T-helper 22 cell (primary cell): ENCODE results near the gene GNAI2.

Experiments
- DNase-seq: peaks from one replicate; pipeline ENCODE4 v3.0.0-alpha.2; 2020; ENCODE audit warnings: low read depth

The GNAI2 gene

GRCh38 chr3:50297896-50298725 lies 62.1 kb downstream of the GNAI2 start:
- DNase-seq: no peak

- DNase-seq: peak; percentile 98
Observed at GRCh38 chr3:50298836-50299637, 63.0 kb downstream of the GNAI2 start, which contains the start of the genes HYAL3 and NAA80. Gene HYAL3 (minus strand): TSS chr3:50299405. CDS start chr3:50295602, 3,803 bp downstream. Gene NAA80 (minus strand): TSS chr3:50299405. CDS start chr3:50297463, 1,942 bp downstream.

GRCh38 chr3:50299638-50299928 lies 63.6 kb downstream of the GNAI2 start:
- no peak for DNase-seq

GRCh38 chr3:50299929-50300680 lies 64.1 kb downstream of the GNAI2 start:
- no peak for DNase-seq

- no peak for DNase-seq
Observed at GRCh38 chr3:50300681-50301254, 64.8 kb downstream of the GNAI2 start.

- DNase-seq: no peak
Observed at GRCh38 chr3:50302095-50303012, 66.3 kb downstream of the GNAI2 start.

- DNase-seq: no peak
Observed at GRCh38 chr3:50303013-50303815, 67.2 kb downstream of the GNAI2 start, which contains the start of gene HYAL1. Gene HYAL1 (minus strand): TSS chr3:50303574. CDS start chr3:50302956, 618 bp downstream.

- DNase-seq: no peak
Observed at GRCh38 chr3:50304601-50305000, 68.6 kb downstream of the GNAI2 start.
